Right kidney (tissue), 1 donor: Measurements from ENCODE around the gene KCNMA1.
"Not testable (repeated sequence)": the region's sequence is repeated elsewhere in the genome, so short reads cannot be mapped to it uniquely, and the experiment has no call there.

Experiments
- DNase-seq: peaks from one replicate; pipeline ENCODE4 v3.0.0-alpha.2; 2016

Gene KCNMA1

GRCh38 chr10:77416311-77417135 is 221.1 kb downstream of the KCNMA1 start:
- DNase-seq, result no peak

GRCh38 chr10:77415313-77415960 is 222.2 kb downstream of the KCNMA1 start:
- no peak for DNase-seq

- no peak for DNase-seq
Observed at GRCh38 chr10:77413231-77413630, 224.4 kb downstream of the KCNMA1 start.

- not testable (repeated sequence) for DNase-seq
Observed at GRCh38 chr10:77412573-77413133, 225.0 kb downstream of the KCNMA1 start.

- no peak for DNase-seq
Observed at GRCh38 chr10:77411805-77412204, 225.8 kb downstream of the KCNMA1 start.

- DNase-seq, result no peak
Observed at GRCh38 chr10:77410523-77410922, 227.1 kb downstream of the KCNMA1 start.

- DNase-seq, result no peak
Observed at GRCh38 chr10:77409697-77410471, 227.7 kb downstream of the KCNMA1 start.

- no peak for DNase-seq
Observed at GRCh38 chr10:77408259-77408658, 229.3 kb downstream of the KCNMA1 start.

GRCh38 chr10:77406764-77407430 is 230.7 kb downstream of the KCNMA1 start:
- DNase-seq, result no peak

GRCh38 chr10:77405771-77406241 is 231.8 kb downstream of the KCNMA1 start:
- no peak for DNase-seq

- DNase-seq, result no peak
Observed at GRCh38 chr10:77404810-77405209, 232.8 kb downstream of the KCNMA1 start.

- DNase-seq, result no peak
Observed at GRCh38 chr10:77403761-77404160, 233.8 kb downstream of the KCNMA1 start.

GRCh38 chr10:77401683-77402082 is 235.9 kb downstream of the KCNMA1 start:
- no peak for DNase-seq

GRCh38 chr10:77400033-77400432 is 237.6 kb downstream of the KCNMA1 start:
- DNase-seq, result no peak

- no peak for DNase-seq
Observed at GRCh38 chr10:77398986-77399755, 238.4 kb downstream of the KCNMA1 start.

GRCh38 chr10:77398558-77398957 is 239.1 kb downstream of the KCNMA1 start:
- no peak for DNase-seq

- DNase-seq, result no peak
Observed at GRCh38 chr10:77397103-77397502, 240.5 kb downstream of the KCNMA1 start.

- DNase-seq, result no peak
Observed at GRCh38 chr10:77396290-77396689, 241.3 kb downstream of the KCNMA1 start.

- no peak for DNase-seq
Observed at GRCh38 chr10:77393821-77394501, 243.6 kb downstream of the KCNMA1 start.

GRCh38 chr10:77393411-77393810 is 244.2 kb downstream of the KCNMA1 start:
- no peak for DNase-seq

GRCh38 chr10:77392851-77393250 is 244.8 kb downstream of the KCNMA1 start:
- no peak for DNase-seq
